HG02642 (cell line): ENCODE measurements around the gene CHCT1.
A peak's percentile ranks its signal among the peaks of the same experiment; 100 is the strongest.
"Not testable (repeated sequence)": the region's sequence is repeated elsewhere in the genome, so short reads cannot be mapped to it uniquely, and the experiment has no call there.

Source experiments
- ATAC-seq: cut with Tn5 transposase; IDR thresholded peaks from one replicate; pipeline ENCODE4 v1.9.1; 2021; ENCODE audit warnings: mild to moderate bottlenecking; ENCODE audit not compliant: unreplicated experiment, poor library complexity

The CHCT1 gene

DNA sequence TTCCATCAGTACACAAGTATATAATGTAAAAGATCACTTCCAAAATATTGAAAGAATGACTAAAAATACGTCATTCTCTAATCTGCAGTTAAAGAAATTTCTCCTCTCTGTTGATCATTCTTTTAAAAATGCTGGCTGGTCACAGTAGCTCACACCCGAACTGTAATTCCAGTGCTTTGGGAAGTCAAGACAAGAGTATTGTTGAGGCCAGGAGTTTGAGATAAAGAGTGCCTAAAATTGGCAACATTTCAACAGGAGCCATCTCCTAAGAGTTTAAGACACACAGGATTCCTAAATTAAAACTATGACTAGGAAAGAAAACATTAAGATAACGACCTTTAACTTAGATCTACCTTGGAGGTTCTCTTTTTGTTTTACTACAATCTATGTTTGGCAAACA is 25.9 kb upstream of the CHCT1 start:
- no peak for ATAC-seq

- ATAC-seq: peak; percentile 52
Observed at GRCh38 chr17:60398227-60398959, 23.9 kb upstream of the CHCT1 start.

- no peak for ATAC-seq
Observed at GRCh38 chr17:60401819-60402218, 20.5 kb upstream of the CHCT1 start.

DNA sequence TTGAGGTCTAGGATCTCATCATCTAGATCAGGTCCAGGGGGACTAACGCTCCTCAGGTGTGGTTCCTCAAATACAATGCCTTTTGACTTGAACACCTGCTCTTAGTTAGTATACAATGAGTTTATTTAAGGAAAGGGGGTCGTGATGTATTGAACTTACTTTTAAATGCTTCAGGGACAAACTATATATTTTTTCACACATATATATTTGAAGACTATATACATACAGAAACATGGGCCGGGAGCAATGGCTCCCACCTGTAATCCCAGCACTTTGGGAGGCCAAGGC is 18.8 kb upstream of the CHCT1 start:
- no peak for ATAC-seq

DNA sequence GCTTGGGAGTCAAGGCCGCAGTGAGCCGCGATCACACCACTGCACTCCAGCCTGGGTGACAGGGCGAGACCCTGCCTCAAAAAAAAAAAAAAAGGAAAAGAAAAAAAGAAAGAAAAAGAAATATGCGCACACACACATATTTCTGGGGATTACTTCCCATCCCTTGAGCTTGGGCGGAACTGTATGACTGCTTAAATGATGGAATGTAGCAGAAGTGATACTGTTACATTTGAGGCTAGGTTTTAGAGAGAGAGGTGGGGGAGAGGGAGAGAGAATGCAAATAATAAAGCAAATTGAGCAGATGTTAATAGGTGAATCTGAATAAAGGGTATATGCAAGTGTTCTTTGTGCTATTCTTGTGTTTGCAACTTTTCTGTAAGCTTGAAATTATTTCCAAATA is 18.3 kb upstream of the CHCT1 start:
- ATAC-seq: no peak

DNA sequence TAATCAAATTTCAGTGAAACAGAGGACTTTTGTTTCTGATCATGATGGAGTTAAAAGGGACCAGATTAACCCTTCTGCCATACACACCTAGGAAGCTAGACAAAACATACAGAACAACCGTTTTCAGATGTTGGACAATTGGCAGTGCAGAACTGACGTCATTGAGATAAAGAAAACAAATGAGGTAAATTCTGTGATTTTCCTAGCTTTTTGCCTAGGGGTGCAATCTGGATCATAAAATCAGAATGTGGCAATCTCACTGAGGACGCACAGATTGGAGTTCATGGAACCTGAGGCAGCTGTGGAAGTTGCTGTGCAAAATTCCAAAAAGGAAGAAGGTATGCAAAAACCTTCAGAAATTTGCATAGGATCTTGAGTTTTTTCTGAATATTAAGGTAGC is 15.4 kb upstream of the CHCT1 start:
- ATAC-seq: no peak

DNA sequence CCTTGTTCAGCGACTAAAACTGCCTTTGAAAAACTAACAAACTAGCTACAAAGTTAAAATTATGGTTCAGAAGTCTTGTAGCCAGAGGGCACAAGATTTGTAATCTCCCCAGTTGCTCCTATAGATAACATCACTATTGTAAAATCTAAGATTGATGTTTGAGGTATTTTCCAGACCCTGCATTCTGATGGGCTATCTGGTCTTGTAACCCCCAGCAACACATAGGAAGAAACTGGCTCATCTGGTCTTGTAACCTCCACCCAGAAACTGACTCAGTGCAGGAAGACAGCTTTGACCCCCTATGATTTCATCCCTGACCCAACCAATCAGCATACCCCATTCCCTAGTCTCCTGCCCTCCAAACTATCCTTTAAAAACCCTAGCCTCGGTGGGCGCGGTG is 12.3 kb upstream of the CHCT1 start:
- no peak for ATAC-seq

- ATAC-seq: no peak
Observed at GRCh38 chr17:60412701-60413100, 9.6 kb upstream of the CHCT1 start.

- ATAC-seq: no peak
Observed at GRCh38 chr17:60415146-60415545, 7.1 kb upstream of the CHCT1 start.

DNA sequence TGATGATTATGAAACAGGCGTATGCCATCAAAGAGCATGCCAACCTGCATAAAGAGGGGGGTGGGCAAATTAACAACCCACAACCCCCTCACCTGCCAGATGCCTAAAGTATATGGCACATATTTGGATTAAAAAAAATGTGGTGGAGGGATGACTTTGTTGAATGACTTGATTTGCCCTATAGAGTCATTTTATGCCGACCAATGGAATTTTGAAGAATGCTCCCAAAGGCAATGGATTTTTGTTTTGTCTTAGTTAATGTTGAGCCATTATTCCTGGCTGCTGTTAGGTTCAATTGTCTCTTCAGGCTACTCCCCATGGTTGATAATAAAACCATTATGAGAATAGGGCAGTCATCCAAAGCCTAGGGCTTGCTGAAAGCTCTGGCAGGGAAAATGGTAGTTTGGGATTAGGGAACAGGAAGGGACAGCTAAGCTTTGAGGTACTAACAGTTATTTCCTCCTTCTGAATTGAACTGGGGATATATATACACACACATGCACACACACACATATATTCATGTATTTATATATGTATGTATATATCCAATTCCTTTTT is 5.8 kb upstream of the CHCT1 start:
- ATAC-seq: no peak

GRCh38 chr17:60419003-60419402 is 3.3 kb upstream of the CHCT1 start:
- ATAC-seq: not testable (repeated sequence)

DNA sequence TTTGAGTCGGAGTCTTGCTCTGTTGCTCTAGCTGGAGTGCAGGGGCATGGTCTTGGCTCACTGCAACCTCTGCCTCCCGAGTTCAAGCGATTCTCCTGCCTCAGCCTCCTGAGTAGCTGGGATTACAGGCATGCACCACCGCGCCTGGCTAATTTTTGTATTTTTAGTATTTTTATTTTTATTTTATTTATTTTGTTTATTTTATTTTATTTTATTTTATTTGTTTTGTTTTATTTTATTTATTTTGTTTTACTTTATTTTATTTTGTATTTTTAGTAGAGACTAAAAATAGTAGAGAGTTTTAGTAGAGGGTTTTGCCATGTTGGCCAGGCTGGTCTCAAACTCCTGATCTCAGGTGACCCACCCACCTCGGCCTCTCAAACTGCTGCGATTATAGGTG is 2.4 kb upstream of the CHCT1 start:
- not testable (repeated sequence) for ATAC-seq

DNA sequence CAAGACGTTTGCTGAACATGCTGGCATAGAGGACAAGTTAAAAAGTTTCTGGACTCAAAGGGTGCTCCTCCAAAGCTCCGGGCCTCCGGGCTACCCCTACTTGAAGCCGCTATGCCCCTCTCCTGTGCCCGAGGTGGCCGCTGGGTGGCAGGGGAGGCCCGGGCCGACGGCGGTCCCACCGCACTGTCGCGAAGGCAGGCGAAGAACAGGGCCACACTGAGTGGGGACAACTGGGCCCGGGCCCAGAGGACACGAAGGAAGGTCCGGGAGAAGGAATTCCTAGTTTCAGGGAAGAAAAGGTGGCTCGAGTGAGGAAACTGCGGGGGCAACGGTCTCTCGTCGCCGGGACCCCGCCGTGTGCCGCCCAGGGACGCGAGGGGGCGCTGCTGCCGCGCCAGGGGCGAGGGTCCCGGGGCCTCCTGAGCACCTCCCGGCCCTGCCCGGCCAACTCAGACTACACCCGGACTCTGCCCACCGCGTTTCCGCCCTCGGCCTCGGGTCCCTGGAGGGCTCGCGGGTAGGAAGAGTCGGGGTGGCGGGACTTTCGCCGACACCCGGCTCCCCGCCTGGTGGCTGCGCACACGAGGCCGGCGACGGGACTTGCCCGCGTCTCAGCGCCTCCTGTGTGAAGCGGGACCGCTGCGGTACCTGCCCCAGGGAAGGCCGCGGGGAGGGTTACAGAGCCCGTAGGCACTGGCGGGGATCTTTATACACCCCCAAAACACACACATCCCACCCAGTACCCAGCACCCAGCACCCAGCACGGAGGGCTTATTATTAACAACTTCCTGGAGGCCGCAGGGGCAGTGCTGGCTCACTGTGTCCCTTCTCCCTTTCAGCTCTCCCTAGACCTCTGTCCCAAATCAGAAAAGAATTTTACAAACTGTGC is 772 bp upstream of the CHCT1 start:
- ATAC-seq: peak; percentile 92

DNA sequence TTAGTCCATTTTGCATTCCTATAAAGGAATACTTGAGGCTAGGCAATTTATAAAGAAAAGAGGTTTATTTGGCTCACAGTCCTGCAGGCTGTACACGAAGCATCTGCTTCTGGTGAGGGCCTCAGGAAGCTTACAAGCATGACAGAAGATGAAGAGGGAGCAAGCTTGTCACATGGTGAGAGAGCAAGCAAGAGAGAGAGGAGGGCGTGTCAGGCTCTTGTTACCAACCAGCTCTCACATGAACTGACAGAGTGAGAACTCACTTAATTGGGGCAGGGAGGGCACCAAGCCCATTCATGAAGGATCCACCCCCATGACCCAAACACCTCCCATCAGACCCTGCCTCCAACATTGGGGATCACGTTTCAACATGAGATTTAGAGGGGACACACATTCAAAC is 1.6 kb downstream of the CHCT1 start:
- no peak for ATAC-seq

DNA sequence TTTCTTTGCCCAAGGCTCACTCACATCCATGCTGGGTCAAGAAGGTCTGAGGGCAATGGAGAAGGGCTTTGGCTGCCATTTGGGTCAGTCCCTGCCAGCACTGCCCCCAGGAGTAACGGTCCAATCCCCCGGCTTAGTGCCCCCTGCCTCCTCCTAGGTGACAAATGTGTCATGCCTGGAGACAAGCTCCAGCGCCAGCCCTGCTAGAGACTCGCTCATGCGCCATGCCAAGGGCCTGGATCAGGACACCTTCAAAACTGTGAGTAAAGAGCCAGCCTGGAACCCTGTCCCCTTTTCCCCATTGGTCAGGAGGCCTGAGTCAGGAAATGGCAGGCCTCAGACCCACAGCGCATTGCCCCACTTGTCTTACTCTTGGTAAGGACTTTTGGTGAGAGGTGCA is 3.3 kb downstream of the CHCT1 start:
- ATAC-seq: no peak

GRCh38 chr17:60426596-60426995 is 4.3 kb downstream of the CHCT1 start:
- ATAC-seq: no peak

- not testable (repeated sequence) for ATAC-seq
Observed at GRCh38 chr17:60428491-60428890, 6.2 kb downstream of the CHCT1 start.

DNA sequence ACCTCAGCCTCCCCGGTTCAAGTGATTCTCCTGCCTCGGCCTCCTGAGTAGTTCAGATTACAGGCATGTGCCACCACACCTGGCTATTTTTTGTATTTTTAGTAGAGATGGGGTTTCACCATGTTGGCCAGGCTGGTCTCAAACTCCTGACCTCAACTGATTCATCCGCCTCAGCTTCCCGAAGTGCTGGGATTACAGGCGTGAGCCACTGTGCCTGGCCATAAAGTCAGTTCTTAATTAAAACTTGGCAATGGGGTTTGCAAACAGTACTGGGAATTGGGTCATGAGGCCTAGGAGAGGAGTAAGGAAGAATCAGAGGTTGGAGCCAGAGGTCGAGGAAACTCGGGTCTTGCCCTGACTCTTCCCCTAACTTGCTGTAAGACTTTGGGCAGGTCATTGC is 8.3 kb downstream of the CHCT1 start:
- ATAC-seq: not testable (repeated sequence)

DNA sequence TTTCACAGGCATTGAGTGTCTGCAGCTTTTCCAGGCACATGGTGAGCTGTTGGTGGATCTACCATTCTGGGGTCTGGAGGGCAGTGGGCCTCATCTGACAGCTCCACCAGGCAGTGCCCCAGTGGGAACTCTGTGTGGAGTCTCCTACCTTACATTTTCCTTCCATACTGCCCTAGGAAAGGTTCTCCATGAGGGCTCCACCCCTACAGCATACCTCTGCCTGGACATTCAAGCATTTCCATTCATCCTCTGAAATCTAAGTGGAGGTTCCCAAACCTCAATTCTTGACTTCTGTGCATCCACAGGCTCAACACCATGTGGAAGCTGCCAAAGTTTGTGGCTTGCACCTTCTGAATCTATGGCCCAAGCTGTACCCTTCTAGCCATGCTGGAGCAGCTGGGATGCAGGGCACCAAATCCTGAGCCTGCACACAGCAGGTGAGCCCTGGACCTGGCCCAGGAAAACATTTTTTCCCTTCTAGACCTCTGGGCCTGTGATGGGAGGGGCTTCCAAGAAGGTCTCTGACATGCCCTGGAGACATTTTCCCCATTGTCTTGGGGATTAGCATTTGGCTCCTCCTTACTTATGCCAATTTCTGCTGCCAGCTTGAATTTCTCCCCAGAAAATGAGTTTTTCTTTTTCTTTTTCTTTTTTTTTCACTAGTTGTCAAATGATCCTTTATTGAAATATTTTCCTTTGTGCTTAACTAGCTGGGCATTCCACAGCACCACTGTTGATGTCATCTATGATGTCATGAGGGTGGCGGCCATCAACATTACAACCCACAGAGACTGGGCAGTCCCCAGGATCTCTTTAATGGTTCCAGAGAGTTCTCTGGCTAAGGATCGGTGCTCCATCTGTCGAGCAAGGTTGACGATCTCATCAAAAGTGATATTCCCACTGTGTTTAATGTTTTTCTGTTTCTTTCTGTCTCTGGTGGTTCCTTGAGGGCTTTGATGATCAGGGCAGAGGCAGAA is 11.0 kb downstream of the CHCT1 start:
- not testable (repeated sequence) for ATAC-seq
